ENCODE measurements around the gene MLLT3. TPM values are rescaled to one million over a fixed set of nuclear protein-coding genes. Genes with fewer than 3 reads are reported as not detected.

MLLT3 gene
- total RNA-seq, 1 donor from 2014 or later, result 18.0 TPM

- intact Hi-C loops (cut with DNase I), result no loop called here
Observed at GRCh38 chr9:20640331-20641187, 18.3 kb upstream of the MLLT3 start.

GRCh38 chr9:20636888-20637440 lies 14.7 kb upstream of the MLLT3 start:
- DNase-seq, result no peak
- intact Hi-C loops (cut with DNase I), result no loop called here
- no peaks in the 10 kb centered on the region for H3K27me3 ChIP-seq (ENCODE audit: low read depth)
- no peaks in the 10 kb centered on the region for H3K9me3 ChIP-seq
- no peaks in the 10 kb centered on the region for H3K4me1 ChIP-seq
- no peak for TF ChIP-seq CTCF (IDR thresholded peaks at IDR 0.05)
- no peak for ATAC-seq
- H3K27ac ChIP-seq, result no peak overlapping the region
- no peaks in the 10 kb centered on the region for H3K36me3 ChIP-seq
- H3K4me3 ChIP-seq, result no peak overlapping the region

More at GRCh38 chr9:20640331-20641187, 18.3 kb upstream of the MLLT3 start:
- Histone ChIP-seq H3K4me1 (no peaks in the 10 kb centered on the region), H3K27ac (no peak overlapping the region), H3K4me3 (no peak overlapping the region), H3K27me3 (ENCODE audit: low read depth) (no peaks in the 10 kb centered on the region), H3K36me3 (no peaks in the 10 kb centered on the region), H3K9me3 (no peaks in the 10 kb centered on the region)
- ATAC-seq (no peak), DNase-seq (peak; percentile 51)
- no peak for TF ChIP-seq CTCF (IDR thresholded peaks at IDR 0.05)

- Histone ChIP-seq H3K4me1 (no peaks in the 10 kb centered on the region), H3K27ac (no peak overlapping the region), H3K4me3 (no peak overlapping the region), H3K27me3 (ENCODE audit: low read depth) (no peaks in the 10 kb centered on the region), H3K9me3 (no peaks in the 10 kb centered on the region), H3K36me3 (no peaks in the 10 kb centered on the region)
- TF ChIP-seq CTCF (IDR thresholded peaks at IDR 0.05), result no peak
- intact Hi-C loops (cut with DNase I), result no loop called here
- ATAC-seq, result no peak
- no peak for DNase-seq
Observed at GRCh38 chr9:20634895-20635294, 12.6 kb upstream of the MLLT3 start.

GRCh38 chr9:20632705-20633104 lies 10.4 kb upstream of the MLLT3 start:
- DNase-seq (no peak), ATAC-seq (no peak)
- no peak overlapping the region for H3K4me3 ChIP-seq
- intact Hi-C loops (cut with DNase I), result no loop called here
- no peaks in the 10 kb centered on the region for H3K27me3 ChIP-seq (ENCODE audit: low read depth)
- no peaks in the 10 kb centered on the region for H3K36me3 ChIP-seq
- H3K4me1 ChIP-seq, result no peaks in the 10 kb centered on the region
- no peak for TF ChIP-seq CTCF (IDR thresholded peaks at IDR 0.05)
- no peak overlapping the region for H3K27ac ChIP-seq
- H3K9me3 ChIP-seq, result no peaks in the 10 kb centered on the region

- TF ChIP-seq CTCF (IDR thresholded peaks at IDR 0.05), result no peak
- no peak overlapping the region for H3K4me3 ChIP-seq
- no peaks in the 10 kb centered on the region for H3K4me1 ChIP-seq
- no peak for DNase-seq
- H3K27ac ChIP-seq, result no peak overlapping the region
- no peak for ATAC-seq
- H3K9me3 ChIP-seq, result no peaks in the 10 kb centered on the region
- no peaks in the 10 kb centered on the region for H3K36me3 ChIP-seq
- H3K27me3 ChIP-seq (ENCODE audit: low read depth), result no peaks in the 10 kb centered on the region
- intact Hi-C loops (cut with DNase I), result no loop called here
Observed at GRCh38 chr9:20630241-20630943, 8.1 kb upstream of the MLLT3 start.

Data from lower lobe of right lung (tissue), 2 donors.